SK-N-SH treated with all-trans-retinoic acid at 6 μM for 48 hours (cell line): ENCODE results near the gene NAT8L.
"Not testable (repeated sequence)": the region's sequence is repeated elsewhere in the genome, so short reads cannot be mapped to it uniquely, and the experiment has no call there.

Experiments
- ATAC-seq: fragments of 200-7000 bp; cut with Tn5 transposase; 3 replicates; pipeline ENCODE4 v1.9.1; 2020; ENCODE audit warnings: mild to moderate bottlenecking, moderate library complexity
- ARNTL ChIP-seq: fragments of 450-650 bp; formaldehyde crosslinking; IDR thresholded peaks from 2 replicates; pipeline ENCODE4 v1.5.0; 2020; ENCODE audit warnings: low read depth, mild to moderate bottlenecking, moderate library complexity, borderline replicate concordance
- BACH2 ChIP-seq: fragments of 250-450 bp; sonication (Bioruptor Pico); IDR thresholded peaks from 2 replicates; pipeline ENCODE4 v1.9.0; 2021; ENCODE audit warnings: mild to moderate bottlenecking, borderline replicate concordance
- CREB5 ChIP-seq: fragments of 250-450 bp; sonication (Bioruptor Pico); IDR thresholded peaks from 2 replicates; pipeline ENCODE4 v1.5.1; 2020; ENCODE audit warnings: low read depth, mild to moderate bottlenecking, moderate library complexity
- CSDC2 ChIP-seq: fragments of 250-450 bp; sonication (Bioruptor Pico); IDR thresholded peaks from 2 replicates; pipeline ENCODE4 v1.5.0; 2020; ENCODE audit warnings: mild to moderate bottlenecking, moderate library complexity
- CSRNP3 ChIP-seq: fragments of 250-450 bp; sonication (Bioruptor Pico); IDR thresholded peaks from 2 replicates; pipeline ENCODE4 v1.5.1; 2021; ENCODE audit warnings: mild to moderate bottlenecking, moderate library complexity
- ESRRG ChIP-seq: fragments of 250-450 bp; sonication (Bioruptor Pico); IDR thresholded peaks from 2 replicates; pipeline ENCODE4 v1.6.1; 2021; ENCODE audit warnings: mild to moderate bottlenecking
- GLIS3 ChIP-seq: fragments of 250-450 bp; sonication (Bioruptor Pico); IDR thresholded peaks from 2 replicates; pipeline ENCODE4 v1.5.0; 2020; ENCODE audit warnings: mild to moderate bottlenecking, moderate library complexity
- ISL1 ChIP-seq: fragments of 250-450 bp; sonication (Bioruptor Pico); IDR thresholded peaks from 2 replicates; pipeline ENCODE4 v2.1.2; 2022; ENCODE audit warnings: mild to moderate bottlenecking, moderate library complexity
- OSR1 ChIP-seq: fragments of 250-450 bp; sonication (Bioruptor Pico); IDR thresholded peaks from 2 replicates; pipeline ENCODE4 v1.8.0; 2022; ENCODE audit warnings: moderate library complexity, mild to moderate bottlenecking, inconsistent platforms
- PATZ1 ChIP-seq: fragments of 250-450 bp; sonication (Bioruptor Pico); IDR thresholded peaks from 2 replicates; pipeline ENCODE4 v1.8.0; 2020; ENCODE audit warnings: mild to moderate bottlenecking, moderate library complexity, borderline replicate concordance
- POU6F1 ChIP-seq: fragments of 250-450 bp; sonication (Bioruptor Pico); IDR thresholded peaks from 2 replicates; pipeline ENCODE4 v1.8.0; 2021; ENCODE audit warnings: low read depth, mild to moderate bottlenecking, moderate library complexity, borderline replicate concordance
- PPARA ChIP-seq: fragments of 250-450 bp; sonication (Bioruptor Pico); IDR thresholded peaks from 2 replicates; pipeline ENCODE4 v1.5.0; 2020; ENCODE audit warnings: mild to moderate bottlenecking, borderline replicate concordance
- RARB ChIP-seq: fragments of 250-450 bp; sonication (Bioruptor Pico); IDR thresholded peaks from 2 replicates; pipeline ENCODE4 v1.8.0; 2021; ENCODE audit warnings: mild to moderate bottlenecking, moderate library complexity
- SNAI2 ChIP-seq: fragments of 250-450 bp; sonication (Bioruptor Pico); IDR thresholded peaks from 2 replicates; pipeline ENCODE4 v1.5.0; 2020; ENCODE audit warnings: mild to moderate bottlenecking, moderate library complexity
- TCF4 ChIP-seq: fragments of 250-450 bp; sonication (Bioruptor Pico); IDR thresholded peaks from 2 replicates; pipeline ENCODE4 v1.8.0; 2021; ENCODE audit warnings: mild to moderate bottlenecking, moderate library complexity, borderline replicate concordance
- TOX ChIP-seq: fragments of 250-450 bp; sonication (Bioruptor Pico); IDR thresholded peaks from 2 replicates; pipeline ENCODE4 v1.8.0; 2021; ENCODE audit warnings: mild to moderate bottlenecking, moderate library complexity, borderline replicate concordance
- TSHZ2 ChIP-seq: fragments of 250-450 bp; sonication (Bioruptor Pico); IDR thresholded peaks from 2 replicates; pipeline ENCODE4 v1.5.0; 2020; ENCODE audit warnings: mild to moderate bottlenecking, moderate library complexity
- ZC3H10 ChIP-seq: fragments of 250-450 bp; sonication (Bioruptor Pico); IDR thresholded peaks from 2 replicates; pipeline ENCODE4 v1.5.1; 2021; ENCODE audit warnings: mild to moderate bottlenecking, moderate library complexity
- ZFP3 ChIP-seq: fragments of 250-450 bp; sonication (Bioruptor Pico); IDR thresholded peaks from 2 replicates; pipeline ENCODE4 v1.5.0; 2020; ENCODE audit warnings: mild to moderate bottlenecking, moderate library complexity
- ZFP30 ChIP-seq: fragments of 450-650 bp; formaldehyde crosslinking; IDR thresholded peaks from 2 replicates; pipeline ENCODE4 v1.5.0; 2022; ENCODE audit warnings: mild to moderate bottlenecking, moderate library complexity
- ZNF70 ChIP-seq: fragments of 450-650 bp; formaldehyde crosslinking; IDR thresholded peaks from 2 replicates; pipeline ENCODE4 v1.5.0; 2020; ENCODE audit warnings: mild to moderate bottlenecking, moderate library complexity
- ZNF8 ChIP-seq: fragments of 450-650 bp; formaldehyde crosslinking; IDR thresholded peaks from 2 replicates; pipeline ENCODE4 v1.5.0; 2020; ENCODE audit warnings: mild to moderate bottlenecking, moderate library complexity

Gene NAT8L

GRCh38 chr4:2021358-2022018 lies 37.6 kb upstream of the NAT8L start:
- ATAC-seq = not testable (repeated sequence)

GRCh38 chr4:2024683-2025082 lies 34.4 kb upstream of the NAT8L start:
- no peak for TF ChIP-seq TCF4 (CRISPR knock-in tag)
- no peak for TF ChIP-seq BACH2 (CRISPR knock-in tag)
- TF ChIP-seq ZC3H10 (CRISPR knock-in tag) = no peak
- no peak for TF ChIP-seq SNAI2
- TF ChIP-seq ZNF70 (CRISPR knock-in tag) = no peak
- no peak for TF ChIP-seq TSHZ2
- TF ChIP-seq CSRNP3 (CRISPR knock-in tag) = no peak
- TF ChIP-seq TOX (CRISPR knock-in tag) = no peak
- no peak for TF ChIP-seq ISL1 (CRISPR knock-in tag)
- TF ChIP-seq ARNTL = no peak
- TF ChIP-seq, all 23 proteins: peak for 0
- no peak for ATAC-seq

GRCh38 chr4:2025817-2026216 lies 33.3 kb upstream of the NAT8L start:
- no peak for ATAC-seq
- TF ChIP-seq TCF4 (CRISPR knock-in tag) (no peak), PATZ1 (CRISPR knock-in tag) (no peak), RARB (no peak), ZFP30 (no peak), ISL1 (CRISPR knock-in tag) (no peak), ZC3H10 (CRISPR knock-in tag) (no peak)

- not testable (repeated sequence) for ATAC-seq
These were observed 32.0 kb upstream of the NAT8L start for GRCh38 chr4:2027120-2027519.

- not testable (repeated sequence) for ATAC-seq
These were observed 28.0 kb upstream of the NAT8L start for GRCh38 chr4:2031161-2031560.

- TF ChIP-seq GLIS3 (CRISPR knock-in tag) (no peak), CREB5 (CRISPR knock-in tag) (no peak), BACH2 (CRISPR knock-in tag) (no peak), ZC3H10 (CRISPR knock-in tag) (no peak), CSDC2 (CRISPR knock-in tag) (no peak), RARB (no peak), PPARA (CRISPR knock-in tag) (no peak), ZFP3 (CRISPR knock-in tag) (no peak), TOX (CRISPR knock-in tag) (no peak), POU6F1 (CRISPR knock-in tag) (no peak), OSR1 (CRISPR knock-in tag) (no peak), ARNTL (no peak), ESRRG (no peak), ZNF8 (CRISPR knock-in tag) (no peak)
- ATAC-seq = no peak
These were observed 22.8 kb upstream of the NAT8L start for GRCh38 chr4:2036327-2036726.
